Measurements from ENCODE around the gene JARID2. TPM values are rescaled to one million over a fixed set of nuclear protein-coding genes. Genes with fewer than 3 reads are reported as not detected.

JARID2 gene
- total and polyA plus RNA-seq, 9 of the 15 experiments (the other 6 are each of a cell fraction or from before 2014, with no cell fraction given), result 5.0 to 29.0 (median 15.6) TPM

DNA sequence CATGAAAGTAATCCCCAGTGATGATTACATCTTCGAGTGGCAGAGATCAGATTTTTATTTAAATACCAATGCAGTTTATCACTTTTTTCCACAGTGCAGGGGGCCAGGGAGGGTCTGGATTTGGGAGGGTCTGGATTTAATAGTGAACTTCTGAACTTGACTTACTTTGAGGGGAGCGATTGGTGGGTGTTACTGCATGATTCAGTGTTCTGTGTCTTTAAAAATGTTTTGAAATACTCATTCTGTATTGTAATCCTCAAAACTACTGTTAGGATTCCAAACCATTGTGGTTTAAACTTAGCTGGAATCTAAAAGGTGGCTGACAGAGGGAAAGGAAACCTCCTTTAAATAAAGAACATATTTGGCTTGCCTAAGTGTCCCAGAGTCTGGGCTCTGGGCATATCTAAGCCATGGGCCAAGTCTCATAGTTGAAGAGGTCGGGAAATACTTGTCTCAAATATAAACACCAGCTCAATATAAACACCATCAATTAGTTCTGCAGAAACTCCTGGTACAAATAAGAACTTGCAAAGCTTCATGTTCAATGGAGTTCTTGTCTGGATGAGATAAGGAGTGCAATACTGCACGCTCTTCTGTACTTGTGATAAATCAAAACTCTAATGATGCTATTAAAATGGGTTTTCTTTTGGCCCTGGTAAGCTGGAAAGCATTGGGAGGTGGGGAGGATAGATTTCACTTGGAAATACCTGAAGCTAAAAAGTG lies 14.4 kb downstream of the JARID2 start (continued):
- TF ChIP-seq, protein P1, sequence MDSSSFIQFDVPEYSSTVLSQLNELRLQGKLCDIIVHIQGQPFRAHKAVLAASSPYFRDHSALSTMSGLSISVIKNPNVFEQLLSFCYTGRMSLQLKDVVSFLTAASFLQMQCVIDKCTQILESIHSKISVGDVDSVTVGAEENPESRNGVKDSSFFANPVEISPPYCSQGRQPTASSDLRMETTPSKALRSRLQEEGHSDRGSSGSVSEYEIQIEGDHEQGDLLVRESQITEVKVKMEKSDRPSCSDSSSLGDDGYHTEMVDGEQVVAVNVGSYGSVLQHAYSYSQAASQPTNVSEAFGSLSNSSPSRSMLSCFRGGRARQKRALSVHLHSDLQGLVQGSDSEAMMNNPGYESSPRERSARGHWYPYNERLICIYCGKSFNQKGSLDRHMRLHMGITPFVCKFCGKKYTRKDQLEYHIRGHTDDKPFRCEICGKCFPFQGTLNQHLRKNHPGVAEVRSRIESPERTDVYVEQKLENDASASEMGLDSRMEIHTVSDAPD (CRISPR knock-in tag; IDR thresholded peaks at IDR 0.05), result no peak
- TF ChIP-seq CHD4 (IDR thresholded peaks at IDR 0.05; ENCODE audit: insufficient read depth, insufficient replicate concordance, low read depth, low read length, poor library complexity, severe bottlenecking), result no peak

DNA sequence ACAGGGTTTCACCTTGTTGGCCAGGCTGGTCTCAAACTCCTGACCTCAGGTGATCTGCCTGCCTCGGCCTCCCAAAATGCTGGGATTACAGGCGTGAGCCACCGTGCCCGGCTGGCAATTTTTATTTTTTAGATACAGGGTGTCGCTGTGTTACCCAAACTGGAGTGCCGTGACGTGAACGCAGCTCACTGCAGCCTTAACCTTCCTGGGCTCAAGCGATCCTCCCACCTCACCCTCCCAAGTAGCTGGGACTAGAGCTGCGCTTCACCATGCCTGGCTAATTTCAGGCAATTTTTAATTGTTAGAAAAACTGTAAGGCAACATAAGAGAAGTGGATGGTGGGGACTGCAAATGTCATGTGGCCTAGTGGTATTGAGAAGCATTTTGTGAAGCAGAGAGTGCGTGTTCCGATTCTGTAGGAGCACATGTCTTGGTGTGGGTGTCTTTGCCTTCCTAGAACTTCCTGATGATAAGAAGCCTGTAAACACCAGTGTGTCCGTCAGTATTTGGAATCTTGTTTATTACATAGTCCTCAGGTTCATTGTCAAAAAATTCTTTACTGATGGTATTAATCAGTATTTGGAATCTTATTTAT lies 18.0 kb downstream of the JARID2 start:
- intact Hi-C loops (cut with micrococcal nuclease) (loop anchor here (2.0 kb wide), 1 partner anchor 13 kb away; no protein-coding TSS in a partner anchor), in situ Hi-C loops (cut with MboI) (no loop called here)
- H2AFZ ChIP-seq (ENCODE audit: low read depth, low read length), result peak overlapping the region; percentile 80
- H4K20me1 ChIP-seq (replicated peaks; ENCODE audit: control insufficient read depth, insufficient read depth, low read length), result peaks cover 65% of the 10 kb centered on the region
- no peaks in the 10 kb centered on the region; the same call in 2 of the 3 replicates for H3K36me3 ChIP-seq (ENCODE audit: control insufficient read depth, insufficient read depth, low read length)
- no peaks in the 10 kb centered on the region for H3K27me3 ChIP-seq (ENCODE audit: control insufficient read depth in 2 of 2, insufficient read depth in 2 of 2, low read length in 2 of 2)
- peaks cover 39 to 77% of the 10 kb centered on the region in 2 experiments for H3K4me1 ChIP-seq (replicated peaks in 1 of 2; ENCODE audit: control insufficient read depth in 2 of 2, insufficient read depth in 2 of 2, low read length in 2 of 2)
- peaks cover 99% of the 10 kb centered on the region for H3K79me2 ChIP-seq (ENCODE audit: control insufficient read depth, insufficient read depth, low read length)
- ATAC-seq (peak; percentile 47), FAIRE-seq (peak; percentile 87), DNase-seq (ENCODE audit: extremely low read depth in 1 of 4, low spot score in 3 of 4) (peak in 1 of 4 experiments; percentile 65)
- 19% methylated on average over 13 of the region's 13 CpGs for WGBS (ENCODE audit: insufficient coverage, low coverage, missing lambda C conversion rate)
- H3K9me3 ChIP-seq (replicated peaks; ENCODE audit: control insufficient read depth, insufficient read depth, low read depth, low read length), result no peaks in the 10 kb centered on the region
- no peak overlapping the region; the same call in 1 of the 2 replicates for H3K4me3 ChIP-seq
- peak overlapping the region; percentile 74 for H3K4me2 ChIP-seq (ENCODE audit: insufficient read depth, low read length)
- H3K9me1 ChIP-seq (ENCODE audit: control insufficient read depth, insufficient read depth, low read length), result peaks cover 11% of the 10 kb centered on the region
- H3K27ac ChIP-seq (ENCODE audit: extremely low read depth, low read depth, low read length), result peak overlapping the region; percentile 67
- ChIA-PET CTCF (ENCODE audit: low intra/inter-chr PET ratio) (interaction anchor here (0.6 kb wide), 1 partner anchor 228 kb away, joined by 3 read pairs; no protein-coding TSS in a partner anchor), POLR2A (interaction anchor here (0.6 to 6.5 kb wide), 5 partner anchors 14 to 428 kb away, joined by 3 to 65 read pairs (median 3); no protein-coding TSS in a partner anchor)
- BruUV-seq (replicated peaks), result no TSS peak
- H3K9ac ChIP-seq (ENCODE audit: insufficient read depth in 1 of 2, low read depth in 2 of 2, low read length in 2 of 2), result peak overlapping the region; percentile 29 to 60
- TF ChIP-seq BRD9 (IDR thresholded peaks at IDR 0.05; ENCODE audit: low read depth, partially characterized antibody) (peak; percentile 26), MYC (IDR thresholded peaks at IDR 0.05; ENCODE audit: low read depth, low read length) (peak; percentile 93), MYC (CRISPR knock-in tag; IDR thresholded peaks at IDR 0.05; ENCODE audit: borderline replicate concordance, low read depth) (no peak), NR2C1 (IDR thresholded peaks at IDR 0.05) (no peak), NR2C1 (tag; IDR thresholded peaks at IDR 0.05) (peak; percentile 30; the same call in 1 of the 2 replicates), RAD21 (CRISPR knock-in tag; conservative IDR thresholded peaks at IDR 0.05 in 1 of 2, IDR thresholded peaks at IDR 0.05 in 1 of 2) (0 out of 4 replicates have a peak, but pooled peaks of 1 of the 2 experiments have one; percentile 19), C11orf30 (IDR thresholded peaks at IDR 0.05; ENCODE audit: low read depth) (no peak), ZNF57 (CRISPR knock-in tag; IDR thresholded peaks at IDR 0.05) (no peak), ATF7 (IDR thresholded peaks at IDR 0.05) (0 out of 2 replicates have a peak, but pooled peaks have one; percentile 23)
- TF ChIP-seq, protein P2, sequence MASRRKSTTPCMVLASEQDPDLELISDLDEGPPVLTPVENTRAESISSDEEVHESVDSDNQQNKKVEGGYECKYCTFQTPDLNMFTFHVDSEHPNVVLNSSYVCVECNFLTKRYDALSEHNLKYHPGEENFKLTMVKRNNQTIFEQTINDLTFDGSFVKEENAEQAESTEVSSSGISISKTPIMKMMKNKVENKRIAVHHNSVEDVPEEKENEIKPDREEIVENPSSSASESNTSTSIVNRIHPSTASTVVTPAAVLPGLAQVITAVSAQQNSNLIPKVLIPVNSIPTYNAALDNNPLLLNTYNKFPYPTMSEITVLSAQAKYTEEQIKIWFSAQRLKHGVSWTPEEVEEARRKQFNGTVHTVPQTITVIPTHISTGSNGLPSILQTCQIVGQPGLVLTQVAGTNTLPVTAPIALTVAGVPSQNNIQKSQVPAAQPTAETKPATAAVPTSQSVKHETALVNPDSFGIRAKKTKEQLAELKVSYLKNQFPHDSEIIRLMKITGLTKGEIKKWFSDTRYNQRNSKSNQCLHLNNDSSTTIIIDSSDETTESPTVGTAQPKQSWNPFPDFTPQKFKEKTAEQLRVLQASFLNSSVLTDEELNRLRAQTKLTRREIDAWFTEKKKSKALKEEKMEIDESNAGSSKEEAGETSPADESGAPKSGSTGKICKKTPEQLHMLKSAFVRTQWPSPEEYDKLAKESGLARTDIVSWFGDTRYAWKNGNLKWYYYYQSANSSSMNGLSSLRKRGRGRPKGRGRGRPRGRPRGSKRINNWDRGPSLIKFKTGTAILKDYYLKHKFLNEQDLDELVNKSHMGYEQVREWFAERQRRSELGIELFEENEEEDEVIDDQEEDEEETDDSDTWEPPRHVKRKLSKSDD (conservative IDR thresholded peaks at IDR 0.05; ENCODE audit: low read length), result no peak
- TF ChIP-seq, protein P3, sequence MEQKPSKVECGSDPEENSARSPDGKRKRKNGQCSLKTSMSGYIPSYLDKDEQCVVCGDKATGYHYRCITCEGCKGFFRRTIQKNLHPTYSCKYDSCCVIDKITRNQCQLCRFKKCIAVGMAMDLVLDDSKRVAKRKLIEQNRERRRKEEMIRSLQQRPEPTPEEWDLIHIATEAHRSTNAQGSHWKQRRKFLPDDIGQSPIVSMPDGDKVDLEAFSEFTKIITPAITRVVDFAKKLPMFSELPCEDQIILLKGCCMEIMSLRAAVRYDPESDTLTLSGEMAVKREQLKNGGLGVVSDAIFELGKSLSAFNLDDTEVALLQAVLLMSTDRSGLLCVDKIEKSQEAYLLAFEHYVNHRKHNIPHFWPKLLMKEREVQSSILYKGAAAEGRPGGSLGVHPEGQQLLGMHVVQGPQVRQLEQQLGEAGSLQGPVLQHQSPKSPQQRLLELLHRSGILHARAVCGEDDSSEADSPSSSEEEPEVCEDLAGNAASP (IDR thresholded peaks at IDR 0.05), result no peak

All from K562 (cell line).